NT2/D1 (cell line): ENCODE data around the gene ANKRD31.

ENCODE experiments used
- SUZ12 ChIP-seq: IDR thresholded peaks from 2 replicates; pipeline ENCODE4 v1.6.1; 2011; ENCODE audit not compliant: insufficient read length, insufficient read depth; ENCODE audit errors: extremely low read depth
- YY1 ChIP-seq: IDR thresholded peaks from 2 replicates; pipeline ENCODE4 v1.6.1; 2011; ENCODE audit not compliant: insufficient read length, insufficient read depth
- ZNF274 ChIP-seq: IDR thresholded peaks from 2 replicates; pipeline ENCODE4 v1.6.1; 2011; ENCODE audit warnings: mild to moderate bottlenecking, low read depth, low read length

DNA sequence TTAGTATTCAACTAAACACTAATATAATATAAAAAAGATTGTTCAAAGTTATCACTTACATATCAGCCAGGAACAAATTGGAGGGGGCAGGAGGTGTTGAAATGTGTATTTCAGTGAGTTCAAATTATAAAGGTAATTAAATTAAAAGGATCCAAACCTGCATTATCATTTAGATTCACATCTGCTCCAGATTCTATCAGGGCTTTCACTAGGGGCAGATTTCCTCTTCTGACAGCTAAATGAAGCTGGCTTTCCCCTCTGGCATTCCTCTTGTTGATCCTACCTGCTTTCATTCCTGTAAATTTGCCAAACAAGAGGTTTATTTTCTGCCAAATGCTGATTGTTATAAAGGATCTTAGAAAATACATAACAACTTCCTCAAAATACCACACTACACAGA is 98.0 kb downstream of the ANKRD31 start:
- no peak for TF ChIP-seq ZNF274
- TF ChIP-seq YY1 = no peak
- no peak for TF ChIP-seq SUZ12
